Activated naive CD4-positive, alpha-beta T cell treated with anti-CD3 and anti-CD28 coated beads, Interleukin-2, amount 10 ng/mL, durations not matched to agents 7 days and 5 days (primary cell): ENCODE measurements around the gene ANKAR.
"Not testable (repeated sequence)": the region's sequence is repeated elsewhere in the genome, so short reads cannot be mapped to it uniquely, and the experiment has no call there.

Experiments
- CTCF ChIA-PET: fragments of 350-600 bp; sonication (Branson Sonifier 250); formaldehyde crosslinking; loops from one replicate; lab custom pipeline; 2021; ENCODE audit warnings: antibody characterized with exemption; lab: Charles Lee
- DNase-seq: peaks from one replicate; pipeline ENCODE4 v3.0.0-alpha.2; 2020
- H3K27ac Mint-ChIP-seq: one replicate; pipeline ENCODE4 v1.8.0; 2021; ENCODE audit warnings: mild to moderate bottlenecking, moderate library complexity, mixed read lengths
- H3K27me3 Mint-ChIP-seq: one replicate; pipeline ENCODE4 v1.8.0; 2021; ENCODE audit warnings: mild to moderate bottlenecking, mixed read lengths
- H3K36me3 Mint-ChIP-seq: one replicate; pipeline ENCODE4 v1.8.0; 2021; ENCODE audit warnings: mixed read lengths
- H3K4me1 Mint-ChIP-seq: one replicate; pipeline ENCODE4 v1.8.0; 2021; ENCODE audit warnings: mixed read lengths
- H3K4me3 Mint-ChIP-seq: one replicate; pipeline ENCODE4 v1.8.0; 2021; ENCODE audit warnings: mild to moderate bottlenecking, moderate library complexity, mixed read lengths
- H3K9me3 Mint-ChIP-seq: one replicate; pipeline ENCODE4 v1.8.0; 2021; ENCODE audit warnings: mixed read lengths

Gene ANKAR

GRCh38 chr2:189641590-189641989, 32.9 kb upstream of the ANKAR start:
- Mint-ChIP-seq H3K27me3 (no peaks in the 10 kb centered on the region), H3K4me3 (no peak overlapping the region), H3K27ac (no peak overlapping the region), H3K9me3 (no peaks in the 10 kb centered on the region), H3K4me1 (no peaks in the 10 kb centered on the region), H3K36me3 (no peaks in the 10 kb centered on the region)
- no peak for DNase-seq
- CTCF ChIA-PET, result interaction anchor here (0.9 to 1.0 kb wide), 2 partner anchors 10 to 17 kb away, joined by 3 to 4 read pairs; no protein-coding TSS in a partner anchor

- no peaks in the 10 kb centered on the region for H3K36me3 Mint-ChIP-seq
- H3K9me3 Mint-ChIP-seq, result peaks cover 8% of the 10 kb centered on the region
- no peaks in the 10 kb centered on the region for H3K4me1 Mint-ChIP-seq
- CTCF ChIA-PET, result no interaction called here
- no peak for DNase-seq
- H3K27ac Mint-ChIP-seq, result no peak overlapping the region
- no peaks in the 10 kb centered on the region for H3K27me3 Mint-ChIP-seq
- no peak overlapping the region for H3K4me3 Mint-ChIP-seq
Measured at GRCh38 chr2:189646521-189646920, 27.9 kb upstream of the ANKAR start.

GRCh38 chr2:189648846-189649509, 25.5 kb upstream of the ANKAR start:
- Mint-ChIP-seq H3K9me3 (peaks cover 19% of the 10 kb centered on the region), H3K27ac (no peak overlapping the region), H3K36me3 (peaks cover 3% of the 10 kb centered on the region), H3K27me3 (no peaks in the 10 kb centered on the region), H3K4me3 (no peak overlapping the region), H3K4me1 (no peaks in the 10 kb centered on the region)
- CTCF ChIA-PET, result interaction anchor here (1.5 kb wide), 1 partner anchor 9 kb away, joined by 6 read pairs; no protein-coding TSS in a partner anchor
- DNase-seq, result no peak

DNA sequence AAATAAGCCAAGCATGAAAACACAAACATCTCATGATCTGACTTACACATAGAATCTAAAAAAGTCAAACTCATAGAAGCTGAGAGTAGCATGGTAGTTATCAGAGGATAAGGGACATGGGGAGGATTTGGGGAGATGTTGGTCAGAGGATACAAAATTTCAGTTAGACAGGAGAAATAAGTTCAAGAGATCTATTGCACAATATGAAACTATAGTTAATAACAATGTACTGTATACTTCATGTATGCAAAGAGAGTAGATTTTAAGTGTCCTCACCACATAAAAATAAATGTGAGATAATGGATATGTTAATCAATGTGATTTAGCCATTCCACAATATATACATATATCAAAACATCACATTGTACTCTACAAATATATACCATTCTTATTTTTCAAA, 23.2 kb upstream of the ANKAR start:
- Mint-ChIP-seq H3K9me3 (peaks cover 22% of the 10 kb centered on the region), H3K36me3 (peaks cover 7% of the 10 kb centered on the region), H3K27ac (no peak overlapping the region), H3K4me3 (no peak overlapping the region), H3K27me3 (no peaks in the 10 kb centered on the region), H3K4me1 (peaks cover 2% of the 10 kb centered on the region)
- CTCF ChIA-PET, result interaction anchor here (0.6 to 1.4 kb wide), 6 partner anchors 8 to 204 kb away, joined by 3 to 5 read pairs (median 3); no protein-coding TSS in a partner anchor
- DNase-seq, result no peak

GRCh38 chr2:189653464-189653863, 21.0 kb upstream of the ANKAR start:
- H3K9me3 Mint-ChIP-seq, result peaks cover 22% of the 10 kb centered on the region
- H3K27me3 Mint-ChIP-seq, CTCF ChIA-PET, H3K36me3 Mint-ChIP-seq, H3K4me3 Mint-ChIP-seq, H3K27ac Mint-ChIP-seq, DNase-seq: not testable (repeated sequence)
- H3K4me1 Mint-ChIP-seq, result peaks cover 20% of the 10 kb centered on the region

- Mint-ChIP-seq H3K27me3 (no peaks in the 10 kb centered on the region), H3K36me3 (peaks cover 7% of the 10 kb centered on the region), H3K4me1 (peaks cover 31% of the 10 kb centered on the region), H3K27ac (no peak overlapping the region), H3K9me3 (peaks cover 22% of the 10 kb centered on the region), H3K4me3 (no peak overlapping the region)
- no peak for DNase-seq
- CTCF ChIA-PET, result no interaction called here
Measured at GRCh38 chr2:189654641-189655040, 19.8 kb upstream of the ANKAR start.

GRCh38 chr2:189657867-189658266, 16.6 kb upstream of the ANKAR start:
- H3K4me3 Mint-ChIP-seq, result peak overlapping the region; percentile 29
- peaks cover 4% of the 10 kb centered on the region for H3K9me3 Mint-ChIP-seq
- peaks cover 36% of the 10 kb centered on the region for H3K4me1 Mint-ChIP-seq
- peak; percentile 81 for DNase-seq
- H3K36me3 Mint-ChIP-seq, result peaks cover 4% of the 10 kb centered on the region
- no peaks in the 10 kb centered on the region for H3K27me3 Mint-ChIP-seq
- H3K27ac Mint-ChIP-seq, result peak overlapping the region; percentile 86
- CTCF ChIA-PET, result interaction anchor here (0.7 to 7.1 kb wide), 11 partner anchors 9 to 106 kb away, joined by 3 to 54 read pairs (median 4); partner anchors contain the start of genes ANKAR, OSGEPL1 and SLC40A1

- peak overlapping the region; percentile 86 for H3K27ac Mint-ChIP-seq
- DNase-seq, result peak; percentile 60
- peaks cover 39% of the 10 kb centered on the region for H3K4me1 Mint-ChIP-seq
- H3K9me3 Mint-ChIP-seq, result peaks cover 4% of the 10 kb centered on the region
- peaks cover 6% of the 10 kb centered on the region for H3K36me3 Mint-ChIP-seq
- peak overlapping the region; percentile 29 for H3K4me3 Mint-ChIP-seq
- H3K27me3 Mint-ChIP-seq, result no peaks in the 10 kb centered on the region
- CTCF ChIA-PET, result interaction anchor here (0.6 to 7.1 kb wide), 20 partner anchors 8 to 218 kb away, joined by 3 to 54 read pairs (median 4); partner anchors contain the start of genes ANKAR, OSGEPL1 and SLC40A1
Measured at GRCh38 chr2:189658306-189659212, 15.9 kb upstream of the ANKAR start.

- H3K4me3 Mint-ChIP-seq, result no peak overlapping the region
- H3K9me3 Mint-ChIP-seq, result no peaks in the 10 kb centered on the region
- H3K27ac Mint-ChIP-seq, result peak overlapping the region; percentile 33
- CTCF ChIA-PET, result interaction anchor here (1.0 to 7.1 kb wide), 11 partner anchors 9 to 219 kb away, joined by 3 to 54 read pairs (median 5); partner anchors contain the start of genes ANKAR and OSGEPL1
- H3K4me1 Mint-ChIP-seq, result peaks cover 50% of the 10 kb centered on the region
- H3K36me3 Mint-ChIP-seq, result peaks cover 9% of the 10 kb centered on the region
- no peak for DNase-seq
- H3K27me3 Mint-ChIP-seq, result no peaks in the 10 kb centered on the region
Measured at GRCh38 chr2:189659734-189660133, 14.7 kb upstream of the ANKAR start.

GRCh38 chr2:189660803-189661147, 13.7 kb upstream of the ANKAR start:
- no peak overlapping the region for H3K27ac Mint-ChIP-seq
- no peak for DNase-seq
- CTCF ChIA-PET, result interaction anchor here (0.6 to 7.1 kb wide), 18 partner anchors 9 to 699 kb away, joined by 3 to 54 read pairs (median 5); partner anchors contain the start of genes ANKAR and OSGEPL1
- H3K9me3 Mint-ChIP-seq, result no peaks in the 10 kb centered on the region
- H3K4me1 Mint-ChIP-seq, result peaks cover 54% of the 10 kb centered on the region
- H3K36me3 Mint-ChIP-seq, result peaks cover 10% of the 10 kb centered on the region
- no peak overlapping the region for H3K4me3 Mint-ChIP-seq
- H3K27me3 Mint-ChIP-seq, result no peaks in the 10 kb centered on the region

DNA sequence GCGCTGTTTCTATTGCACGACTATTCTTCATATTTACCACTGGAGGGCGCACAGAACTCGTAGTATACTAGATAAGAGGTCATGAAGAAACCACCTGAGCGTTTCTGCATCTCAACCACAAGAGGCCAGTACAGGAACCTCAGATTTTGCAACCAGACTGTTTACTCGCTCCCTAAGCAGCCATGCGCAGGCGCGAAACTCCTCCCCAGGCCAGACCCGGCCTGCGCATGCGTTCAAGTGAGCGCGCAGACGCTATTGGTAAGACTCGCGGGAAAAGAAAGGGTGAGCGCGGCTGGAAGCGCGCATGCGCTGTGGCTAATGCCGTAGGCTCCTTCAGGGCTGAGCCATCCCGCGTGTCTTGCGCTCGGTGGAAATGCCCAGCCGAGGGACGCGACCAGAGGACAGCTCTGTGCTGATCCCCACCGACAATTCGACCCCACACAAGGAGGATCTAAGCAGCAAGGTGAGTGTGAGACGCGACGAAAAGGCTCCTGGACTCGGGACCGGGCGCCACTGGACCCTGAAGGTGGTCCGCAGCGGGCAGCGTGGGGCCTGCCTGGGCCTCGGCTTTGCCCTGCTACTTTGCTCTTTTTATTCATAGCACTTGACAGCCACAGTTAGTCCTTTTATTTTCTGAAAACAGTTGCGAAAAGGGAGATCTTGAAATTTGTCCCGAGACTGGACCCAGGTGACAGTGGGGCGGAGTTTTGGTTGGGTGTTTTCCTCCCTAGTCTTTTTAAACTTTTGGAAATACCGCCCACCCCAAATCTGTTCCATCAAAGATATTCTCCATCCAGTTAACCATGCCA, 13.1 kb upstream of the ANKAR start, which contains the start of gene ASNSD1:
ASNSD1 (plus strand) TSS at position 312 of the 809 bp plus-strand sequence. CDS start 4,674 bp downstream, outside the sequence.
- Mint-ChIP-seq H3K27me3 (no peaks in the 10 kb centered on the region), H3K36me3 (peaks cover 16% of the 10 kb centered on the region), H3K4me3 (no peak within 1 kb of the TSS), H3K27ac (no peak within 1 kb of the TSS), H3K4me1 (peaks cover 52% of the 10 kb centered on the region), H3K9me3 (no peaks in the 10 kb centered on the region)
- DNase-seq, result peak; percentile 98
- CTCF ChIA-PET, result interaction anchor here (0.6 to 7.1 kb wide), 20 partner anchors 9 to 698 kb away, joined by 3 to 54 read pairs (median 4); partner anchors contain the start of genes ANKAR and OSGEPL1

GRCh38 chr2:189661957-189662321, 12.5 kb upstream of the ANKAR start:
- peak; percentile 28 for DNase-seq
- H3K27ac Mint-ChIP-seq, result no peak overlapping the region
- peaks cover 48% of the 10 kb centered on the region for H3K4me1 Mint-ChIP-seq
- no peaks in the 10 kb centered on the region for H3K9me3 Mint-ChIP-seq
- peaks cover 20% of the 10 kb centered on the region for H3K36me3 Mint-ChIP-seq
- no peak overlapping the region for H3K4me3 Mint-ChIP-seq
- CTCF ChIA-PET, result interaction anchor here (0.7 to 7.1 kb wide), 8 partner anchors 9 to 102 kb away, joined by 3 to 54 read pairs (median 6); partner anchors contain the start of genes ANKAR and OSGEPL1
- H3K27me3 Mint-ChIP-seq, result no peaks in the 10 kb centered on the region

- peak overlapping the region; percentile 9 for H3K27ac Mint-ChIP-seq
- DNase-seq, result no peak
- CTCF ChIA-PET, result interaction anchor here (1.2 to 7.1 kb wide), 7 partner anchors 8 to 101 kb away, joined by 3 to 54 read pairs (median 10); partner anchors contain the start of genes ANKAR and OSGEPL1
- peaks cover 43% of the 10 kb centered on the region for H3K4me1 Mint-ChIP-seq
- peaks cover 27% of the 10 kb centered on the region for H3K36me3 Mint-ChIP-seq
- no peaks in the 10 kb centered on the region for H3K27me3 Mint-ChIP-seq
- no peaks in the 10 kb centered on the region for H3K9me3 Mint-ChIP-seq
- H3K4me3 Mint-ChIP-seq, result no peak overlapping the region
Measured at GRCh38 chr2:189662669-189663226, 11.7 kb upstream of the ANKAR start.
